Activated CD4-positive, alpha-beta T cell treated with anti-CD3 and anti-CD28 coated beads, Interleukin-2, amount 50 U/mL, for 4 hours (primary cell): ENCODE measurements around the gene TACC3.
A peak's percentile ranks its signal among the peaks of the same experiment; 100 is the strongest.

Source experiments
- DNase-seq, 2 experiments: peaks; one replicate each; pipeline ENCODE4 v3.0.0-alpha.2; 2020

TACC3 gene

GRCh38 chr4:1748465-1748995 is 27.2 kb downstream of the TACC3 start:
- peak; percentile 71 for DNase-seq

GRCh38 chr4:1749370-1749769 is 28.0 kb downstream of the TACC3 start:
- DNase-seq: no peak

GRCh38 chr4:1749826-1750225 is 28.5 kb downstream of the TACC3 start:
- DNase-seq: no peak

GRCh38 chr4:1750381-1751154 is 29.2 kb downstream of the TACC3 start:
- DNase-seq: no peak

GRCh38 chr4:1751155-1751918 is 30.0 kb downstream of the TACC3 start:
- DNase-seq: no peak

- no peak for DNase-seq
Measured at GRCh38 chr4:1751919-1752283, 30.6 kb downstream of the TACC3 start.

GRCh38 chr4:1752284-1753041 is 31.1 kb downstream of the TACC3 start:
- DNase-seq: peak in 1 of 2 experiments; percentile 11

GRCh38 chr4:1753294-1753696 is 32.0 kb downstream of the TACC3 start:
- no peak for DNase-seq

- DNase-seq: no peak
Measured at GRCh38 chr4:1753697-1754311, 32.5 kb downstream of the TACC3 start.

- DNase-seq: no peak
Measured at GRCh38 chr4:1754336-1754735, 33.0 kb downstream of the TACC3 start.

- DNase-seq: no peak
Measured at GRCh38 chr4:1755297-1755696, 34.0 kb downstream of the TACC3 start.

GRCh38 chr4:1756079-1756478 is 34.8 kb downstream of the TACC3 start:
- DNase-seq: no peak

- DNase-seq: no peak
Measured at GRCh38 chr4:1756893-1757779, 35.8 kb downstream of the TACC3 start.

GRCh38 chr4:1757836-1758235 is 36.5 kb downstream of the TACC3 start:
- DNase-seq: no peak

GRCh38 chr4:1758306-1759121 is 37.2 kb downstream of the TACC3 start:
- DNase-seq: no peak

- no peak for DNase-seq
Measured at GRCh38 chr4:1759170-1759817, 38.0 kb downstream of the TACC3 start.

- no peak for DNase-seq
Measured at GRCh38 chr4:1759818-1760223, 38.5 kb downstream of the TACC3 start.

- DNase-seq: no peak
Measured at GRCh38 chr4:1760521-1761071, 39.3 kb downstream of the TACC3 start.

- no peak for DNase-seq
Measured at GRCh38 chr4:1761130-1761689, 39.9 kb downstream of the TACC3 start.
